ENCODE measurements around the gene ABRACL. TPM values are rescaled to one million over a fixed set of nuclear protein-coding genes. Genes with fewer than 3 reads are reported as not detected.

ABRACL gene
- total RNA-seq, 2 experiments from 2014 or later = 185 to 190 TPM

GRCh38 chr6:139064981-139065665 is 36.6 kb downstream of the ABRACL start:
- DNase-seq = no peak
- no peaks in the 10 kb centered on the region for H3K9me3 Mint-ChIP-seq
- peaks cover 7% of the 10 kb centered on the region for H3K4me1 Mint-ChIP-seq (ENCODE audit: low read depth)
- intact Hi-C loops (cut with micrococcal nuclease) = no loop called here
- H3K27me3 Mint-ChIP-seq (ENCODE audit: low read depth) = no peaks in the 10 kb centered on the region
- H3K27ac Mint-ChIP-seq = no peak overlapping the region
- CTCF ChIA-PET = interaction anchor here (0.7 kb wide), 1 partner anchor 13 kb away, joined by 3 read pairs; no protein-coding TSS in a partner anchor
- H3K4me3 Mint-ChIP-seq = no peak overlapping the region
- no peaks in the 10 kb centered on the region for H3K36me3 Mint-ChIP-seq (ENCODE audit: low read depth)

GRCh38 chr6:139066080-139066479 is 37.5 kb downstream of the ABRACL start:
- Mint-ChIP-seq H3K4me3 (no peak overlapping the region), H3K36me3 (ENCODE audit: low read depth) (no peaks in the 10 kb centered on the region), H3K27me3 (ENCODE audit: low read depth) (no peaks in the 10 kb centered on the region), H3K9me3 (no peaks in the 10 kb centered on the region), H3K4me1 (ENCODE audit: low read depth) (no peaks in the 10 kb centered on the region), H3K27ac (no peak overlapping the region)
- DNase-seq = no peak
- CTCF ChIA-PET = no interaction called here
- intact Hi-C loops (cut with micrococcal nuclease) = no loop called here

GRCh38 chr6:139068846-139069245 is 40.3 kb downstream of the ABRACL start:
- CTCF ChIA-PET = no interaction called here
- intact Hi-C loops (cut with micrococcal nuclease) = no loop called here
- Mint-ChIP-seq H3K9me3 (no peaks in the 10 kb centered on the region), H3K4me3 (no peak overlapping the region), H3K27me3 (ENCODE audit: low read depth) (no peaks in the 10 kb centered on the region), H3K4me1 (ENCODE audit: low read depth) (no peaks in the 10 kb centered on the region), H3K27ac (no peak overlapping the region), H3K36me3 (ENCODE audit: low read depth) (no peaks in the 10 kb centered on the region)
- DNase-seq = no peak

GRCh38 chr6:139073118-139073517 is 44.6 kb downstream of the ABRACL start:
- intact Hi-C loops (cut with micrococcal nuclease) = no loop called here
- no peaks in the 10 kb centered on the region for H3K36me3 Mint-ChIP-seq (ENCODE audit: low read depth)
- no peak overlapping the region for H3K27ac Mint-ChIP-seq
- CTCF ChIA-PET = interaction anchor here (0.8 to 1.0 kb wide), 2 partner anchors 28 to 34 kb away, joined by 3 read pairs; no protein-coding TSS in a partner anchor
- DNase-seq = no peak
- H3K4me3 Mint-ChIP-seq = no peak overlapping the region
- H3K27me3 Mint-ChIP-seq (ENCODE audit: low read depth) = no peaks in the 10 kb centered on the region
- no peaks in the 10 kb centered on the region for H3K9me3 Mint-ChIP-seq
- H3K4me1 Mint-ChIP-seq (ENCODE audit: low read depth) = no peaks in the 10 kb centered on the region

GRCh38 chr6:139079018-139079417 is 50.5 kb downstream of the ABRACL start:
- Mint-ChIP-seq H3K36me3 (ENCODE audit: low read depth) (no peaks in the 10 kb centered on the region), H3K27ac (no peak overlapping the region), H3K27me3 (ENCODE audit: low read depth) (no peaks in the 10 kb centered on the region), H3K4me3 (no peak overlapping the region), H3K9me3 (no peaks in the 10 kb centered on the region), H3K4me1 (ENCODE audit: low read depth) (no peaks in the 10 kb centered on the region)
- CTCF ChIA-PET = interaction anchor here (0.6 kb wide), 1 partner anchor 290 kb away, joined by 3 read pairs; no protein-coding TSS in a partner anchor
- intact Hi-C loops (cut with micrococcal nuclease) = no loop called here
- DNase-seq = no peak

GRCh38 chr6:139080255-139080920 is 51.8 kb downstream of the ABRACL start:
- DNase-seq = no peak
- no peaks in the 10 kb centered on the region for H3K9me3 Mint-ChIP-seq
- intact Hi-C loops (cut with micrococcal nuclease) = no loop called here

GRCh38 chr6:139081471-139081870 is 52.9 kb downstream of the ABRACL start:
- DNase-seq = no peak
- Mint-ChIP-seq H3K4me1 (ENCODE audit: low read depth) (no peaks in the 10 kb centered on the region), H3K4me3 (no peak overlapping the region), H3K36me3 (ENCODE audit: low read depth) (no peaks in the 10 kb centered on the region), H3K27me3 (ENCODE audit: low read depth) (no peaks in the 10 kb centered on the region), H3K27ac (no peak overlapping the region), H3K9me3 (no peaks in the 10 kb centered on the region)
- intact Hi-C loops (cut with micrococcal nuclease) = no loop called here
- CTCF ChIA-PET = no interaction called here

More at GRCh38 chr6:139080255-139080920, 51.8 kb downstream of the ABRACL start:
- no peak overlapping the region for H3K4me3 Mint-ChIP-seq
- H3K27me3 Mint-ChIP-seq (ENCODE audit: low read depth) = no peaks in the 10 kb centered on the region
- H3K36me3 Mint-ChIP-seq (ENCODE audit: low read depth) = no peaks in the 10 kb centered on the region
- CTCF ChIA-PET = interaction anchor here (0.7 kb wide), 1 partner anchor 28 kb away, joined by 3 read pairs; no protein-coding TSS in a partner anchor
- H3K4me1 Mint-ChIP-seq (ENCODE audit: low read depth) = no peaks in the 10 kb centered on the region
- no peak overlapping the region for H3K27ac Mint-ChIP-seq

- Mint-ChIP-seq H3K4me1 (ENCODE audit: low read depth) (no peaks in the 10 kb centered on the region), H3K9me3 (no peaks in the 10 kb centered on the region), H3K27me3 (ENCODE audit: low read depth) (no peaks in the 10 kb centered on the region), H3K4me3 (no peak overlapping the region), H3K36me3 (ENCODE audit: low read depth) (no peaks in the 10 kb centered on the region), H3K27ac (no peak overlapping the region)
- DNase-seq = no peak
- intact Hi-C loops (cut with micrococcal nuclease) = no loop called here
- CTCF ChIA-PET = no interaction called here
These were observed 53.8 kb downstream of the ABRACL start for GRCh38 chr6:139082370-139082769.

GRCh38 chr6:139091826-139092225 is 63.3 kb downstream of the ABRACL start:
- H3K4me1 Mint-ChIP-seq (ENCODE audit: low read depth) = peaks cover 8% of the 10 kb centered on the region
- DNase-seq = no peak
- H3K9me3 Mint-ChIP-seq = peaks cover 6% of the 10 kb centered on the region
- H3K27ac Mint-ChIP-seq = no peak overlapping the region
- intact Hi-C loops (cut with micrococcal nuclease) = no loop called here
- H3K36me3 Mint-ChIP-seq (ENCODE audit: low read depth) = peaks cover 1% of the 10 kb centered on the region
- CTCF ChIA-PET = interaction anchor here (0.5 kb wide), 1 partner anchor 493 kb away, joined by 3 read pairs; no protein-coding TSS in a partner anchor
- no peak overlapping the region for H3K4me3 Mint-ChIP-seq
- H3K27me3 Mint-ChIP-seq (ENCODE audit: low read depth) = no peaks in the 10 kb centered on the region

Other genes with a start within 250 kb of the ABRACL start
- gene ECT2L, start 232.7 kb upstream of the ABRACL start, total RNA-seq = not detected
- gene REPS1, start 40.5 kb upstream of the ABRACL start, total RNA-seq = 10 to 100 TPM; 25.8 to 28.8 TPM
- gene HECA, start 106.3 kb downstream of the ABRACL start, total RNA-seq = 10 to 100 TPM; 61.1 to 61.2 TPM